Brain microvascular endothelial cell (primary cell): ENCODE data around the gene EID3.

ENCODE experiments used
- DNase-seq: peaks from one replicate; pipeline ENCODE4 v3.0.0-alpha.2; 2020
- H3K27ac ChIP-seq: fragments of 250-450 bp; sonication (Bioruptor Pico); 2 replicates; pipeline ENCODE4 v1.5.1; 2020; ENCODE audit warnings: mild to moderate bottlenecking, moderate library complexity
- H3K27me3 ChIP-seq: fragments of 250-450 bp; sonication (Bioruptor Pico); replicated peaks from 2 replicates; pipeline ENCODE4 v1.5.1; 2020; ENCODE audit warnings: mild to moderate bottlenecking
- H3K36me3 ChIP-seq: fragments of 250-450 bp; sonication (Bioruptor Pico); replicated peaks from 2 replicates; pipeline ENCODE4 v1.5.1; 2020; ENCODE audit warnings: mild to moderate bottlenecking
- H3K4me3 ChIP-seq: 2 replicates; pipeline ENCODE4 v1.5.1; 2011; ENCODE audit warnings: low read depth, mild to moderate bottlenecking, control low read depth, low read length, moderate library complexity
- CTCF ChIP-seq: IDR thresholded peaks from 2 replicates; pipeline ENCODE4 v1.5.1; 2011; ENCODE audit warnings: low read depth, mild to moderate bottlenecking, moderate library complexity, low read length, control low read depth, inconsistent platforms; ENCODE audit errors: missing control alignments
- in situ Hi-C: cut with HindIII; loops from 2 replicates; pipeline ENCODE4 v1.10.0; 2017; ENCODE audit warnings: low sequenced_read_pairs, low pct_ligation_motif_present

Gene EID3

GRCh38 chr12:104312654-104313053, 9.1 kb downstream of the EID3 start:
- no peak for DNase-seq
- in situ Hi-C loops, result no loop called here
- H3K27me3 ChIP-seq, result no peaks in the 10 kb centered on the region
- no peak overlapping the region for H3K4me3 ChIP-seq
- no peak for TF ChIP-seq CTCF
- no peak overlapping the region for H3K27ac ChIP-seq
- peaks cover 55% of the 10 kb centered on the region for H3K36me3 ChIP-seq

GRCh38 chr12:104313568-104314241, 10.2 kb downstream of the EID3 start:
- no peak overlapping the region for H3K27ac ChIP-seq

GRCh38 chr12:104314242-104314614, 10.7 kb downstream of the EID3 start:
- no peak overlapping the region for H3K4me3 ChIP-seq
- in situ Hi-C loops, result no loop called here
- no peak overlapping the region for H3K27ac ChIP-seq
- H3K36me3 ChIP-seq, result peaks cover 61% of the 10 kb centered on the region
- TF ChIP-seq CTCF, result no peak
- no peaks in the 10 kb centered on the region for H3K27me3 ChIP-seq
- DNase-seq, result no peak

More at GRCh38 chr12:104313568-104314241, 10.2 kb downstream of the EID3 start:
- Histone ChIP-seq H3K36me3 (peaks cover 58% of the 10 kb centered on the region), H3K4me3 (no peak overlapping the region), H3K27me3 (no peaks in the 10 kb centered on the region)
- in situ Hi-C loops, result no loop called here
- no peak for TF ChIP-seq CTCF
- no peak for DNase-seq

- Histone ChIP-seq H3K27me3 (no peaks in the 10 kb centered on the region), H3K4me3 (no peak overlapping the region), H3K27ac (no peak overlapping the region), H3K36me3 (peaks cover 72% of the 10 kb centered on the region)
- no peak for TF ChIP-seq CTCF
- DNase-seq, result no peak
- in situ Hi-C loops, result no loop called here
These were observed 12.0 kb downstream of the EID3 start for GRCh38 chr12:104315326-104316224.

GRCh38 chr12:104316936-104317335, 13.4 kb downstream of the EID3 start:
- in situ Hi-C loops, result no loop called here
- Histone ChIP-seq H3K27me3 (no peaks in the 10 kb centered on the region), H3K4me3 (no peak overlapping the region), H3K36me3 (peaks cover 79% of the 10 kb centered on the region), H3K27ac (no peak overlapping the region)
- no peak for DNase-seq
- no peak for TF ChIP-seq CTCF
